IMR-90 (cell line): ENCODE results near the gene ELL2. TPM values are rescaled to one million over a fixed set of nuclear protein-coding genes. Genes with fewer than 3 reads are reported as not detected.

ENCODE experiments used
- ATAC-seq: fragments of 200-7000 bp; cut with Tn5 transposase; 2 replicates; pipeline ENCODE4 v1.9.1; 2020; ENCODE audit warnings: low read depth, mild to moderate bottlenecking, moderate library complexity
- BruUV-seq: library from RNA; stranded (reverse); fragments of 400-500 nt; replicated peaks from 2 replicates; lab custom pipeline; 2021; lab: Mats Ljungman, UMichigan
- CTCF ChIA-PET: fragments of 300-600 bp; formaldehyde crosslinking; extraction: SDS; loops from one replicate; lab custom pipeline; 2021; ENCODE audit warnings: antibody characterized with exemption; lab: Yijun Ruan, JAX
- POLR2A ChIA-PET: fragments of 300-600 bp; sonication (Branson Sonifier 250); formaldehyde crosslinking; loops from one replicate; lab custom pipeline; 2022; ENCODE audit warnings: antibody characterized with exemption; ENCODE audit not compliant: unreplicated experiment; lab: Charles Lee
- DNase-seq: peaks from one replicate; pipeline ENCODE4 v3.0.0; 2013
- H2AFZ ChIP-seq: replicated peaks from 2 replicates; pipeline ENCODE3; 2013; ENCODE audit warnings: low read length, mild to moderate bottlenecking; ENCODE audit not compliant: poor library complexity
- H2AK5ac ChIP-seq: 2 replicates; pipeline ENCODE4 v1.6.1; 2013; ENCODE audit warnings: low read depth, low read length, inconsistent platforms
- H2AK9ac ChIP-seq: replicated peaks from 2 replicates; pipeline ENCODE3; 2013; ENCODE audit warnings: mild to moderate bottlenecking, low read depth, low read length, moderate library complexity; ENCODE audit not compliant: poor library complexity
- H2BK120ac ChIP-seq: 2 replicates; pipeline ENCODE4 v1.6.1; 2013; ENCODE audit warnings: low read depth, low read length, inconsistent platforms
- H2BK15ac ChIP-seq: 3 replicates; pipeline ENCODE4 v1.6.1; 2013; ENCODE audit warnings: low read depth, low read length, inconsistent platforms
- H2BK20ac ChIP-seq: 2 replicates; pipeline ENCODE4 v1.6.1; 2013; ENCODE audit warnings: low read depth, mild to moderate bottlenecking, inconsistent platforms, low read length, moderate library complexity
- H2BK5ac ChIP-seq: 2 replicates; pipeline ENCODE4 v1.6.1; 2013; ENCODE audit warnings: mild to moderate bottlenecking, low read depth, low read length, inconsistent platforms; ENCODE audit not compliant: poor library complexity, severe bottlenecking
- H3K14ac ChIP-seq: replicated peaks from 2 replicates; pipeline ENCODE4 v1.6.1; 2013; ENCODE audit warnings: low read depth, low read length, inconsistent platforms
- H3K18ac ChIP-seq: 2 replicates; pipeline ENCODE4 v1.6.1; 2013; ENCODE audit warnings: low read depth, low read length, control low read depth
- H3K23ac ChIP-seq: 2 replicates; pipeline ENCODE4 v1.6.1; 2013; ENCODE audit warnings: low read depth, low read length, inconsistent platforms
- H3K27ac ChIP-seq: 2 replicates; pipeline ENCODE4 v1.5.1; 2013; ENCODE audit warnings: mild to moderate bottlenecking, control low read depth, low read length; ENCODE audit not compliant: insufficient read depth
- H3K27me3 ChIP-seq: 2 replicates; pipeline ENCODE4 v1.6.1; 2013; ENCODE audit warnings: low read length; ENCODE audit not compliant: control insufficient read depth, insufficient read depth
- H3K36me3 ChIP-seq: 2 replicates; pipeline ENCODE4 v1.6.1; 2013; ENCODE audit warnings: low read length, mixed read lengths; ENCODE audit not compliant: control insufficient read depth, insufficient read depth
- H3K4ac ChIP-seq: 2 replicates; pipeline ENCODE4 v1.6.1; 2013; ENCODE audit warnings: low read depth, low read length, inconsistent platforms
- H3K4me1 ChIP-seq: 2 replicates; pipeline ENCODE4 v1.6.1; 2013; ENCODE audit warnings: low read length, mixed read lengths; ENCODE audit not compliant: control insufficient read depth, insufficient read depth
- H3K4me2 ChIP-seq: 2 replicates; pipeline ENCODE4 v1.6.1; 2013; ENCODE audit warnings: low read depth, mild to moderate bottlenecking, control low read depth, low read length, moderate library complexity
- H3K4me3 ChIP-seq: 2 replicates; pipeline ENCODE4 v1.5.1; 2013; ENCODE audit warnings: low read depth, mild to moderate bottlenecking, control low read depth, low read length, moderate library complexity; ENCODE audit not compliant: insufficient read depth
- H3K56ac ChIP-seq: 2 replicates; pipeline ENCODE4 v1.6.1; 2013; ENCODE audit warnings: low read length, inconsistent platforms; ENCODE audit not compliant: insufficient read depth; ENCODE audit errors: extremely low read depth
- H3K79me1 ChIP-seq, 2 experiments: 2 replicates each; pipeline ENCODE4 v1.6.1; 2013; ENCODE audit warnings: low read length in 2 of 2, inconsistent platforms in 1 of 2, low read depth in 1 of 2
- H3K9ac ChIP-seq: 2 replicates; pipeline ENCODE4 v1.6.1; 2013; ENCODE audit warnings: low read depth, low read length, control low read depth
- H3K9me1 ChIP-seq: 2 replicates; pipeline ENCODE4 v1.6.1; 2013; ENCODE audit warnings: low read length, inconsistent platforms; ENCODE audit not compliant: insufficient read depth
- H3K9me3 ChIP-seq: 2 replicates; pipeline ENCODE4 v1.6.1; 2013; ENCODE audit warnings: low read length; ENCODE audit not compliant: control insufficient read depth, insufficient read depth
- H4K20me1 ChIP-seq: 2 replicates; pipeline ENCODE4 v1.6.1; 2013; ENCODE audit warnings: low read length, inconsistent platforms; ENCODE audit not compliant: insufficient read depth
- H4K5ac ChIP-seq: 2 replicates; pipeline ENCODE4 v1.6.1; 2013; ENCODE audit warnings: mild to moderate bottlenecking, low read depth, low read length, control low read depth
- H4K8ac ChIP-seq, 2 experiments: 2 replicates each; pipeline ENCODE4 v1.6.1; 2013; ENCODE audit warnings: low read depth in 2 of 2, low read length in 2 of 2, control low read depth in 1 of 2, inconsistent platforms in 1 of 2
- H4K91ac ChIP-seq: 2 replicates; pipeline ENCODE4 v1.6.1; 2013; ENCODE audit warnings: low read depth, low read length, inconsistent platforms; ENCODE audit not compliant: insufficient read depth
- BHLHE40 ChIP-seq: fragments of 150-350 bp; IDR thresholded peaks from 2 replicates; pipeline ENCODE4 v1.6.1; 2016; ENCODE audit warnings: mild to moderate bottlenecking, low read depth, low read length
- CEBPB ChIP-seq: IDR thresholded peaks from 2 replicates; pipeline ENCODE4 v1.6.1; 2012; ENCODE audit warnings: low read depth, low read length, improper control_type of control experiment
- CHD1 ChIP-seq: IDR thresholded peaks from 2 replicates; pipeline ENCODE4 v1.6.1; 2012; ENCODE audit warnings: low read depth, low read length, improper control_type of control experiment
- FOS ChIP-seq: fragments of 150-350 bp; IDR thresholded peaks from 2 replicates; pipeline ENCODE4 v1.6.1; 2016; ENCODE audit warnings: low read depth, low read length
- MAFK ChIP-seq: IDR thresholded peaks from 2 replicates; pipeline ENCODE4 v1.6.1; 2012; ENCODE audit warnings: low read depth, low read length, improper control_type of control experiment
- MAZ ChIP-seq: IDR thresholded peaks from 2 replicates; pipeline ENCODE4 v1.6.1; 2012; ENCODE audit warnings: low read depth, mild to moderate bottlenecking, low read length, improper control_type of control experiment, moderate library complexity, borderline replicate concordance
- MXI1 ChIP-seq: IDR thresholded peaks from 2 replicates; pipeline ENCODE4 v1.6.1; 2012; ENCODE audit warnings: low read depth, mild to moderate bottlenecking, low read length, moderate library complexity, borderline replicate concordance
- NFE2L2 ChIP-seq: fragments of 150-350 bp; IDR thresholded peaks from 2 replicates; pipeline ENCODE4 v1.6.1; 2016; ENCODE audit warnings: low read depth, mild to moderate bottlenecking, low read length
- POLR2A ChIP-seq: IDR thresholded peaks from 2 replicates; pipeline ENCODE4 v1.6.1; 2012; ENCODE audit warnings: mild to moderate bottlenecking, low read depth, low read length
- RAD21 ChIP-seq: IDR thresholded peaks from 2 replicates; pipeline ENCODE4 v1.6.1; 2012; ENCODE audit warnings: low read length, improper control_type of control experiment
- RCOR1 ChIP-seq: IDR thresholded peaks from 2 replicates; pipeline ENCODE4 v1.6.1; 2012; ENCODE audit warnings: mild to moderate bottlenecking, low read length, improper control_type of control experiment; ENCODE audit not compliant: insufficient replicate concordance
- RFX5 ChIP-seq: IDR thresholded peaks from 2 replicates; pipeline ENCODE4 v1.8.0; 2012; ENCODE audit warnings: low read depth, mild to moderate bottlenecking, low read length, moderate library complexity
- SMC3 ChIP-seq: fragments of 150-350 bp; IDR thresholded peaks from 2 replicates; pipeline ENCODE4 v1.6.1; 2016; ENCODE audit warnings: low read depth, mild to moderate bottlenecking, antibody characterized with exemption, low read length, moderate library complexity
- dilution Hi-C: fragments of 300-500 bp; cut with HindIII; formaldehyde crosslinking; loops from one replicate; pipeline ENCODE4 v1.14.3; 2018; ENCODE audit warnings: low sequenced_read_pairs; ENCODE audit not compliant: unreplicated experiment
- in situ Hi-C: fragments of 300-500 bp; cut with MboI; formaldehyde crosslinking; loops from 3 replicates; pipeline ENCODE4 v1.14.3; 2019; ENCODE audit warnings: low sequenced_read_pairs, inconsistent platforms, mixed read lengths
- intact Hi-C: fragments of 100-400 bp; cut with micrococcal nuclease; formaldehyde crosslinking; loops from 2 replicates; pipeline ENCODE4 v1.10.0; 2022
- polyA plus RNA-seq, 3 experiments: library from polyadenylated mRNA; depleted of rRNA; stranded (reverse); fragments of >200 nt; gene quantifications; 2 replicates each; pipeline ENCODE4 v1.2.3, GENCODE V29; 2012; ENCODE audit warnings: low replicate concordance in 1 of 3
- total RNA-seq: library from RNA; depleted of rRNA; stranded (reverse); fragments of >200 nt; gene quantifications from 2 replicates; pipeline ENCODE4 v1.2.3, GENCODE V29; 2012
- TF ChIP-seq, protein P1 (sequence below): conservative IDR thresholded peaks from 2 replicates; pipeline ENCODE4 v1.5.1; 2012; ENCODE audit warnings: mild to moderate bottlenecking, low read depth, low read length, improper control_type of control experiment
- TF ChIP-seq, protein P2 (sequence below): fragments of 150-350 bp; IDR thresholded peaks from 2 replicates; pipeline ENCODE4 v1.6.1; 2017; ENCODE audit warnings: mild to moderate bottlenecking, antibody characterized with exemption, low read length, low read depth
- TF ChIP-seq, protein P3 (sequence below): fragments of 150-350 bp; IDR thresholded peaks from 2 replicates; pipeline ENCODE4 v1.6.1; 2016; ENCODE audit warnings: low read depth, mild to moderate bottlenecking, low read length, moderate library complexity, borderline replicate concordance

Gene ELL2
- total and polyA plus RNA-seq, 2 of the 4 experiments (the other 2 are of a cell fraction) = 61.4 to 92.5 TPM

DNA sequence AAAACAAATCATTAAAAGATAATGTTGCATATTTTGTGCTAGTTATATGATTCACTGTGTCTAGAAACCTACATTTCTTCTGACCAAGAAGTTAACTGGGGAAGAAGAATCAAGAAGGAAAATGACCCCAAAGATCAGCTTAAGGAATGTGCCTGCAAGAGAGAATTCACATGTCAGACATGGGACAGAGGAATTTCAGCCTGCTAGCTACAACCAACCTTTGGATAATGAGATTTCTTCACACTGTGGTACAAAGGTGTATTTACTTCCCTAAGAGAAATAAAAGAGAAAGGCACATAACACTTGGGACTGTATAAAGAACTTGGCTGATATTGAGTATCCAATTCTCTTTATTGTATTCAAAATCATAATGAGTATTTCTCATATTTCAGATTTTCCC is 39.6 kb upstream of the ELL2 start:
- in situ Hi-C loops (no loop called here), intact Hi-C loops (no loop called here), dilution Hi-C loops (no loop called here)
- TF ChIP-seq FOS = no peak
- TF ChIP-seq RCOR1 = no peak
- no peak for TF ChIP-seq RAD21
- TF ChIP-seq MAZ = no peak
- TF ChIP-seq, protein P1, sequence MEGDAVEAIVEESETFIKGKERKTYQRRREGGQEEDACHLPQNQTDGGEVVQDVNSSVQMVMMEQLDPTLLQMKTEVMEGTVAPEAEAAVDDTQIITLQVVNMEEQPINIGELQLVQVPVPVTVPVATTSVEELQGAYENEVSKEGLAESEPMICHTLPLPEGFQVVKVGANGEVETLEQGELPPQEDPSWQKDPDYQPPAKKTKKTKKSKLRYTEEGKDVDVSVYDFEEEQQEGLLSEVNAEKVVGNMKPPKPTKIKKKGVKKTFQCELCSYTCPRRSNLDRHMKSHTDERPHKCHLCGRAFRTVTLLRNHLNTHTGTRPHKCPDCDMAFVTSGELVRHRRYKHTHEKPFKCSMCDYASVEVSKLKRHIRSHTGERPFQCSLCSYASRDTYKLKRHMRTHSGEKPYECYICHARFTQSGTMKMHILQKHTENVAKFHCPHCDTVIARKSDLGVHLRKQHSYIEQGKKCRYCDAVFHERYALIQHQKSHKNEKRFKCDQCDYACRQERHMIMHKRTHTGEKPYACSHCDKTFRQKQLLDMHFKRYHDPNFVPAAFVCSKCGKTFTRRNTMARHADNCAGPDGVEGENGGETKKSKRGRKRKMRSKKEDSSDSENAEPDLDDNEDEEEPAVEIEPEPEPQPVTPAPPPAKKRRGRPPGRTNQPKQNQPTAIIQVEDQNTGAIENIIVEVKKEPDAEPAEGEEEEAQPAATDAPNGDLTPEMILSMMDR = no peak
- TF ChIP-seq BHLHE40 = no peak
- TF ChIP-seq CEBPB = no peak
- no peak for TF ChIP-seq POLR2A
- TF ChIP-seq SMC3 = no peak
- TF ChIP-seq NFE2L2 = no peak
- TF ChIP-seq, protein P2, sequence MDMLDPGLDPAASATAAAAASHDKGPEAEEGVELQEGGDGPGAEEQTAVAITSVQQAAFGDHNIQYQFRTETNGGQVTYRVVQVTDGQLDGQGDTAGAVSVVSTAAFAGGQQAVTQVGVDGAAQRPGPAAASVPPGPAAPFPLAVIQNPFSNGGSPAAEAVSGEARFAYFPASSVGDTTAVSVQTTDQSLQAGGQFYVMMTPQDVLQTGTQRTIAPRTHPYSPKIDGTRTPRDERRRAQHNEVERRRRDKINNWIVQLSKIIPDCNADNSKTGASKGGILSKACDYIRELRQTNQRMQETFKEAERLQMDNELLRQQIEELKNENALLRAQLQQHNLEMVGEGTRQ = no peak
- TF ChIP-seq MAFK = no peak
- no peak for TF ChIP-seq MXI1
- TF ChIP-seq, protein P3, sequence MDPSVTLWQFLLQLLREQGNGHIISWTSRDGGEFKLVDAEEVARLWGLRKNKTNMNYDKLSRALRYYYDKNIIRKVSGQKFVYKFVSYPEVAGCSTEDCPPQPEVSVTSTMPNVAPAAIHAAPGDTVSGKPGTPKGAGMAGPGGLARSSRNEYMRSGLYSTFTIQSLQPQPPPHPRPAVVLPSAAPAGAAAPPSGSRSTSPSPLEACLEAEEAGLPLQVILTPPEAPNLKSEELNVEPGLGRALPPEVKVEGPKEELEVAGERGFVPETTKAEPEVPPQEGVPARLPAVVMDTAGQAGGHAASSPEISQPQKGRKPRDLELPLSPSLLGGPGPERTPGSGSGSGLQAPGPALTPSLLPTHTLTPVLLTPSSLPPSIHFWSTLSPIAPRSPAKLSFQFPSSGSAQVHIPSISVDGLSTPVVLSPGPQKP = no peak
- no peak for TF ChIP-seq CHD1
- no peak for TF ChIP-seq RFX5
- Histone ChIP-seq H3K14ac (no peak overlapping the region), H3K36me3 (no peaks in the 10 kb centered on the region), H3K18ac (peak overlapping the region; percentile 11; the same call in 1 of the 2 replicates), H2BK5ac (no peak overlapping the region), H3K9me1 (no peaks in the 10 kb centered on the region), H2AK5ac (no peak overlapping the region), H2BK20ac (no peak overlapping the region), H4K8ac (no peak overlapping the region), H2AK9ac (no peak overlapping the region), H2BK120ac (no peak overlapping the region), H3K56ac (no peak overlapping the region), H2BK15ac (no peak overlapping the region), H4K20me1 (no peaks in the 10 kb centered on the region), H3K9ac (no peak overlapping the region), H3K9me3 (no peaks in the 10 kb centered on the region), H3K79me1 (no peaks in the 10 kb centered on the region), H3K4me1 (no peaks in the 10 kb centered on the region), H4K5ac (no peak overlapping the region), H3K4me2 (no peak overlapping the region), H3K27me3 (no peaks in the 10 kb centered on the region), H3K23ac (no peak overlapping the region), H3K4ac (no peak overlapping the region), H3K27ac (no peak overlapping the region), H2AFZ (no peak overlapping the region), H3K4me3 (no peak overlapping the region), H4K91ac (no peak overlapping the region)
- peak; percentile 60 for ATAC-seq
- POLR2A ChIA-PET = no interaction called here
- DNase-seq = peak; percentile 43
- CTCF ChIA-PET = no interaction called here
- BruUV-seq = no TSS peak
